IPS-11a (cell line): ENCODE measurements around the gene CAVIN3.

Experiments used
- H3K4me3 ChIP-seq: one replicate; pipeline ENCODE4 v1.5.1; 2013; ENCODE audit warnings: low read depth, low read length, control low read depth

CAVIN3 gene, protein sequence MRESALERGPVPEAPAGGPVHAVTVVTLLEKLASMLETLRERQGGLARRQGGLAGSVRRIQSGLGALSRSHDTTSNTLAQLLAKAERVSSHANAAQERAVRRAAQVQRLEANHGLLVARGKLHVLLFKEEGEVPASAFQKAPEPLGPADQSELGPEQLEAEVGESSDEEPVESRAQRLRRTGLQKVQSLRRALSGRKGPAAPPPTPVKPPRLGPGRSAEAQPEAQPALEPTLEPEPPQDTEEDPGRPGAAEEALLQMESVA

GRCh38 chr11:6320411-6321155 lies at the start of gene CAVIN3:
CAVIN3 (minus strand) TSS chr11:6320501; CDS start chr11:6320476, 25 bp downstream.
- H3K4me3 ChIP-seq = peak within 1 kb of the TSS; percentile 53

DNA sequence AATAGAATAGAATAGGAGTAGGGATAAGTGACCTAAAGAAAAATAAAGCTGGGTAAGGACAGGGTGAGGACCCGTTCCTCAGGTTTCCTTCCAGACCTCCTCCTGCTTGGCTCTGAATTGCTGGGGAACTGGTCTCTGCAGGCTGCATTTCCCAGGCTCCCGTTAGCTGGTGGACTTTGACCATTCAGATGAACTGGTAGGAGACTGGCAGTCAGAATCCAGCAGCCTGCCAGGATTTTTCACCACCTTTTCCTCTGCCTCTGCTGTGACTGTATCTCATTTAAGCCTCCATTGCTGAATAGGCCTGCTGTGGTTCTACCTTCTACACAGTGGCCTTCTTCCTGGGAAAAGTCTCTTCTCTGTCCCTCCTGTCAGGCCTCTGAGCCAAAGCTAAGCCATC lies 45.4 kb upstream of the CAVIN3 start:
- H3K4me3 ChIP-seq = no peak overlapping the region

DNA sequence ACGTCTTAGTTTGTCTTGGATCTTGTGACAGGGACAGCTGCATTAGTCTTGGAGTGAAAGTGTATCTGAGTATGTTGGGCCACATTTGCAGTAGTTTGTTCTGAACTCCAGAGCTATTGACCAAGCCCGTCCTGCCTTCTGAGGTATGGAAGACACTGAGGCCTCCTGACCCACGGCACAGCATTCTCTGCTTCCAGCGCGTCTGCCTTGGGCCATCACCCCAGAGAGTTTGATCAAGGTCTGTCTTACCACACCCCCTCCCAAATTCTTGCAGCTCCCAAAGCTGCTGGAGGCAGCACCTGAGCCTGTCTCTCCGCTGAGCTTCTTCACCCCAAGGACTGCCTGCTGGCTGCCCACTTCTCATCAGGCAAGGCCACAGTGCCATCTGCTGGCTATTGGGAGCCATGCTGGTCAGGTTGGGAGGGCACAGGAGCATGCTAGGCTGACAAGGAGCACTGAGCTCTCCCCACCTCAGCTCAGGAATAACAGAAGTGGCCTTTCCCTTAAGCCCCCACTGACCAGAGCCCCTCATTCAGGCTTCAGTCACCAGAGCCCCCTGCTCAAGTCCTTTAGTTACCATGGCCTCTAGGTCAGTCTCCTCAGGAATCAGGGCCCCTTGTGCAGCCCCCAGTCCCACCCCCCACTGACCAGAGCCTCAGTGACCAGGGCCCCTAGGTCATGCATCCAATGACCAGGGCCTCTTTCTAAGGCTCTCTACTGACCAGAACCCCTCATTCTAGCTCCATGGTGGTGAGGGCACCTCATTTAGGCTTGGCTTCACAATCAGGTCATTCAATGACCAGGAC lies 42.8 kb upstream of the CAVIN3 start:
- H3K4me3 ChIP-seq = no peak overlapping the region

DNA sequence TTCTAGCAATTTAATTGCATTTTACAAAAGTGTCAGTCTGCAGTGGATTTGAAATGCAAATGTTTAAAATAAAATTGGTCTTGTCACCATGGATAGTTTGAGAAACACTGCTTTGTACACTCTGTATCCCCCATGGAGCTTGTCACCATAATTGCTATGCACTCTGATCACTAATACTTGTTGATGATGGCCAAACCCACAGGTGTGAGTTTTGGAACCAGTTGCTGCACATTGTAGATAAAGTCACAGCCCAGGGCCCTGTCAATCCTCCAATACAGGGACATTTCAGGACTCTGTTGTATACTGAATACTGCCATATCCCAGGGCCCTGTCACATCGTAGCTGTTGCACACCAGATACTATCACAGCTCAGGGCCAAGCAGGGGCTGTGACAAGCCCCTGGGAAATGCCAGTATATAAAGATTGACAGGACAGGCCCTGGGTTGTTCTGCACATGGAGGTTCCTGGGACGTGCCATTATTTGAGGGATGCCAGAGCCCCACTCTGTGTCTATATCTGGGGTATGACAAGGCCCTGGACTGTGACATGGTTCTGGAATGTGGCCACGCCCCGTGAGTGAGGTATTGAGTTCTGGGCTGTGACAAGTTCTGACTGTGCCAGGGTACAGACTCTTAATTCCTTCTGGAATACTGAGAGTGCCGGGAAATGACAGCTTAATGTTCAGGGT lies 42.0 kb upstream of the CAVIN3 start:
- no peak overlapping the region for H3K4me3 ChIP-seq

DNA sequence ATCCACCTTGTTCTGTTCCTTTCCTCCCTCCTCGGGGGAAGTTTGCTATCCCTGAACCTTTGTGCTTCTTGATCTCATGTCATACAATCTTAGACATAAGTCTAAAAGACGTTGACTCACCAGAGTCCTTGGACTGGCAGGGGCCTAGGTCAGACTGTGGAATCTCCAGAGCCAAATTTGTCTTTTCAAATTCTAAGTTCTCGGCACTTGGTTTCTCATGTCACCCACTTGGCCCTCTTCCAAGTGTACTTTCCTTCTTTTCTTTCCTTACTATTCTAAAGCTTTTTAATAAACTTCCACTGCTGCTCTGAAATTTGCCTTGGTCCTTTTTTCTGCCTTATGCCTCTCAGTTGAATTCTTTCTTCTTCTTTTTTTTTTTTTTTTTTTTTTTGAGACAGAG lies 39.9 kb upstream of the CAVIN3 start:
- no peak overlapping the region for H3K4me3 ChIP-seq

GRCh38 chr11:6357222-6357621 lies 36.9 kb upstream of the CAVIN3 start:
- no peak overlapping the region for H3K4me3 ChIP-seq

- no peak overlapping the region for H3K4me3 ChIP-seq
Observed at GRCh38 chr11:6356503-6357055, 36.3 kb upstream of the CAVIN3 start.

DNA sequence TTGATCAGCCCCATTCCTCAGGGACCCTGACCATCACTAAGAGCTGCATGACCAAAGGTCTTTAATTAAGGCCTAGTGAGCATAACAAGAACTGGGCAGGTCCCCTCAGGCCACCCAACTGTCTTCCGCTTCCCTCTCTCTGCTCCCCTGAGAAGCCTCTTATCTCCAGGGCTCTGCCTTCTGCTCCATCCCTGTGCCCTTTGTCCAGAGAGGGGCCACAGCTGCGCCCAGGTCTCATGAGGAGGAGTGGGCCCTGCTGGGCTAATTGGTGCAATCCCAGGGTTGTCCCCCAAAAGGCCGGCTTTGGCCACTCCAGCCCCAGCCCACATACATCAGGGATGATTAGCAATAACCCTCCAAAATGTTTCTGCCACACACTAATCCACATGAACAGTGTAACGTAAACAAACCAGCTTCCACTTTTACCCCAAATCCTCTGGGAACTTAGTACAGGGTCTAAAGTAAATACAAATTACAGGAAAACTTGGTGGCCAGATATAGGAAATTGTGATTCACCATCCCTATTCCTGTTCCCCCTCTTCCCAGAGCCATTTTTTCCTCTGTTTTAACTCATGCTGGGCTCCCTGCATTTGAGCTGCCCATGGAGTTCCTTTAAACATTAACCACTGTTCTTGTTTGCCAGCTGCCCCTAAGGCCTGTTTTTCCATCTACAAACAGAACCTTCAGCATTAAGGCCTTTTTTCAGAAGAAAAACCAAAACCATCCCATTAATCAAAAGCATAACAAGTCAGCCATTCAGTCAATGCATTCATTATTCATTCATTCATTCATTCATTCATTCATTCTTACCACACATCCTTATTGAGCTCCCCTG lies 34.6 kb upstream of the CAVIN3 start:
- no peak overlapping the region for H3K4me3 ChIP-seq

DNA sequence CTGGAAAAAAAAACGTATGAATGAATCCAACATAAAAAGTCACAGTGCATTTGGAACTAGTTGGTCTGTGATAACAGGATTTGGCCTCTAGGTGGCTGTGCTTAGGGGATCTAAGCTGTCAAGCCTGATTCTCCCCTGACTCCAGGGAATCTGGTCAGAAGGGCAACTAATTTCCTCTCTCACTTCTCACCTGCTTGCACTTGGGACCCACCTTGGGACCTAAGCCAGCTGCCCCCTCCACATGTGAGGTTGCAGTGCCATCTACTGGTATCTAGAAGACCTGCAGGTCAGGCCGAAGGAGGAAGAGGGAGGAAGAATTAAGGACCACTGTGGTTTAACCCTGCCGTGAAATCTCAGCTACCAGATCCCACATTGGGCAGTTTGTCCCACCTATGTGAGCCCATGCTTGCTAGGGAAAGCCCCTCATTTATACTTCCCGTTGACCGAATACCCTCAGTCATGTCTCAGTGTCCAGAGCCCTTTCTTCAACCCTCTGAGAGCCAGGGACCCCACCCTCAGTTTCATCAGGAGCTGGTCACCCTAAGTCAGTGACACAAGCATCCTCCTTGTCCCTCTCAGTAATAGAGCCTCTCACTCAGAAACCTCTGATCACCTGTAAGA lies 33.2 kb upstream of the CAVIN3 start:
- no peak overlapping the region for H3K4me3 ChIP-seq

DNA sequence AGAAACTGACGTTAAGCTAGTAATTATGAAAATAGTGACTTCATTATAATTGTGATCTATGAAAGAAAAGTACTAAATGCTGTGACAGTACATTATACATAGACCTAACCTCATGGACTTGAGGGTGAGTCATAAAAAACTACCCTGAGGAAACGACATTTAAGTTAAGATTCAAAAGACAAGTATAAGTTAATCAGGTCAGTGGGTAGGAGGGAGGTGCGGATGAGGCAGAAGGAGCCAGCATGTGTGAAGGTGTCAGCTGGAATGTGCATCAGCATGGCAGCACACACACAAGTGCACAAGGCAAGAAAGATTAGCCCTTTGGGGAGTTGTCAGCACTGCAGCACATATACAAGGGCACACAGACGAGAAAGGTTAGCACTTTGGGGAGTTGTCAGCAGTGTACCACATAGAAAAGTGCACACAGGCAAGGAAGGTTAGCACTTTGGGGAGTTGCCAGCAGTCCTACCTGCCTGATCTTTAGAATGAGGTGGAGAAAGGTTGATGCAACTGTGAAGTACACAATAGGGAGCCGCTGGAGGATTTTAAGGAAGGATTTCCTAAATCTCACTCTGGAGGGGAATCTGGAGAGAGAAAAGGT lies 31.6 kb upstream of the CAVIN3 start:
- H3K4me3 ChIP-seq = no peak overlapping the region

DNA sequence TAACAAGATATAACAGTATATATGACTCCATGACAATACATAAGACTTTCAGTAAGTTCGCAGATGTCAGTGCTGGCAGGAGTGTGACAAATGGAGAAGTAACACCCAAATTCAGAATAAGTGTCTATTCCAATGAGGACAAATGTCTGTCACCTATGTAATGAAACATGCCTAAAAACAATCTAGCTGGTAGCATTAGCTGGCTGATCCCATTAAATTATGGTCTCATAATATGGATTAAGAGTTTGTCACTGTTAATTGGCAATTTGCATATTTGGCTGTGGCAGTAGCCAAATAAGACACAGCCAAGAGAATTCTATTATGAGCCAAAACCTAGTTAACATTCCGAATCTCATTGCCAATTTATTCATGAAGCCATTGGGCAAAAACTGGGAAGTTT lies 30.2 kb upstream of the CAVIN3 start:
- no peak overlapping the region for H3K4me3 ChIP-seq

- no peak overlapping the region for H3K4me3 ChIP-seq
Observed at GRCh38 chr11:6350043-6350442, 29.7 kb upstream of the CAVIN3 start.

- no peak overlapping the region for H3K4me3 ChIP-seq
Observed at GRCh38 chr11:6345366-6345765, 25.1 kb upstream of the CAVIN3 start.

GRCh38 chr11:6336293-6336692 lies 16.0 kb upstream of the CAVIN3 start:
- H3K4me3 ChIP-seq = no peak overlapping the region

DNA sequence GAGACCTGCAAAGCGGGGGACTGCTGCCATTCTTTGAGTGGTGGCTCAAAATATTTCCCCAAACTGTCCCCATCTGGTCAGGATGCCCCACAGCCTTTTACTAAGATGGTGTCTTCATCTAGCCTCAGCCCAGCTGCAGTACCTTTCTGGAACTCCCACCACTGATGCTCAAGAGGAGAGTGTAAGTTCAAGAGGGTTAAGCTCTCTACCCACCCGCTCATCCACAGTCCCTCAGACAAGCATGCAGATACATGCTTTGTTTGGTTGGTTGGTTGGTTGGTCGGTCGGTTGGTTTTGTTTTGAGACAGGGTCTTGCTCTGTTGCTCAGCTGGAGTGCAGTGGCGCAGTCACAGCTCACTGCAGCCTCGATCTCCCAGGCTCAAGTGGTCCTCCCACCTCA lies 14.5 kb upstream of the CAVIN3 start:
- no peak overlapping the region for H3K4me3 ChIP-seq

GRCh38 chr11:6333095-6333494 lies 12.8 kb upstream of the CAVIN3 start:
- H3K4me3 ChIP-seq = no peak overlapping the region

- H3K4me3 ChIP-seq = no peak overlapping the region
Observed at GRCh38 chr11:6332066-6332465, 11.8 kb upstream of the CAVIN3 start.

- H3K4me3 ChIP-seq = no peak overlapping the region
Observed at GRCh38 chr11:6328321-6328720, 8.0 kb upstream of the CAVIN3 start.

DNA sequence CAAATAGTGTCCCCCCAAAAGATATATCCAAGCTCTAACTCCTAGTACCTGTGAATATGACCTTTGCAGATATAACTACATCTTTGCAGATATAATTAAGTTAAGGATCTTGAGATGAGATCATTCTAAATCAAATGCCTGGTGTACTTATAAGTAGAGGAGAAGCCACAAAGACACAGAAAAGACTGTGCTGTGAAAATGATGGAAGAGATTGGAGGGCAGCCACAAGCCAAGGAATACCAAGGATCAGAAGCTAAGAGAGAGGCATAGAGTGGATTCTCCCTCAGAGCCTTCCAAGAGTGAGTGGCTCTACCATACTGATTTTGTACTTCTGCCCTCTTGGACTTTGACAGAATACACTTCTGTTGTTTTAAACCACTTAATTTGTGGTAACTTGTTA lies 7.5 kb upstream of the CAVIN3 start:
- no peak overlapping the region for H3K4me3 ChIP-seq
